Subcutaneous preadipocyte (primary cell): ENCODE results near the gene DAPL1. TPM values are rescaled to one million over a fixed set of nuclear protein-coding genes. Genes with fewer than 3 reads are reported as not detected.

ENCODE experiments used
- total RNA-seq: library from RNA; depleted of rRNA; stranded (reverse); fragments of >200 nt; gene quantifications from 2 replicates; pipeline ENCODE4 v1.2.3, GENCODE V29; 2012

The DAPL1 gene, protein sequence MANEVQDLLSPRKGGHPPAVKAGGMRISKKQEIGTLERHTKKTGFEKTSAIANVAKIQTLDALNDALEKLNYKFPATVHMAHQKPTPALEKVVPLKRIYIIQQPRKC
- not detected in 2 replicates for total RNA-seq

GRCh38 chr2:158795195-158795924, at the start of gene DAPL1:
DAPL1 (plus strand) TSS chr2:158795317; CDS start chr2:158795373, 56 bp downstream.

Other genes starting within 250 kb of the DAPL1 start
- 7.7 and 11.7 TPM in 2 replicates for gene TANC1, start 173.3 kb downstream of the DAPL1 start, total RNA-seq